Stimulated activated CD8-positive, alpha-beta memory T cell treated with anti-CD3 and anti-CD28 coated beads, Interleukin-4, amount 100 ng/mL, for 1 hour (primary cell): ENCODE measurements around the gene TUBAL3.
"Not testable (repeated sequence)": the region's sequence is repeated elsewhere in the genome, so short reads cannot be mapped to it uniquely, and the experiment has no call there.

Experiments
- DNase-seq, 2 donors: peaks; one replicate each; pipeline ENCODE4 v3.0.0-alpha.2; 2020; ENCODE audit warnings: low read depth in 2 of 2, low spot score in 1 of 2

The TUBAL3 gene

DNA sequence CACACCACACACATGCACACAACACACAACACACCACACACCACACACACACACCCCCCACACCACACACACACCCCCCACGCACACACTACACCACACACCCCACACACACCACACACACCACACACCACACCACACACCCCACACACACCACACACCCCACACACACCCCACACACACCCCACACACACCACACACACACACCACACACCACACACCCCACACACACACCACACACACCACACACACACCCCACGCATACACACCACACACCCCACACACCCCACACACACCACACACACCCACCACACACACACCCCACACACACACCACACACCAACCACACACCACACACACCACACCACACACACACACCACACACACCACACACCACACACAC lies 23.4 kb downstream of the TUBAL3 start:
- DNase-seq, result no peak

DNA sequence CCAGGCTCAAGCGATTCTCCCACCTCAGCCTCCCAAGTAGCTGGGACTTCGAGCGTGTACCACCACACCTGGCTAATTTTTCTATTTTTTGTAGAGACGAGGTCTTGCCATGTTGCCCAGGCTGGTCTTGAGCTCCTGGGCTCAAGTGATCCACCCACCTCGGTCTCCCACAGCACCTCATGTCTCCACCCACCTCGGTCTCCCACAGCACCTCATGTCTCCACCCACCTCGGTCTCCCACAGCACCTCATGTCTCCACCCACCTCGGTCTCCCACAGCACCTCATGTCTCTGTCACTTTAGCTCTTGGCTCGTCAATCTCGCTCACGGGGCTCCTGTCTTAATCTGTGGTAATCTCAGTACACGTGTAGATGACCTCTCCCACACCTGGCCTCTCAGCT lies 24.2 kb downstream of the TUBAL3 start:
- not testable (repeated sequence) for DNase-seq

DNA sequence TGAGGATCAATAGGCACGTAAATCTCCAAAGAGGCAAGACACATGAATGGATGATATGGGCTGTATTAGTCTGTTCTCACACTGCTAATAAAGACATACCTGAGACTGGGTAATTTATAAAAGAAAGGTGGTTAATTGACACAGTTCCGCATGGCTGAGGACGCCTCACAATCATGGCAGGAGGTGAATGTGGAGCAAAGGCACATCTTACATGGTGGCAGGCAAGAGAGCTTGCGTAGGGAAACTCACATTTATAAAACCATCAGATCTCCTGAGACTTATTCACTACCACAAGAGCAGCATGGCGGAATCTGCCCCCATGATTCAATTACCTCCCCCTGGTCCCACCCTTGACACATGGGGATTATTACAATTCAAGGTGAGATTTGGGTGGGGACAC lies 25.4 kb downstream of the TUBAL3 start:
- DNase-seq, result not testable (repeated sequence)

DNA sequence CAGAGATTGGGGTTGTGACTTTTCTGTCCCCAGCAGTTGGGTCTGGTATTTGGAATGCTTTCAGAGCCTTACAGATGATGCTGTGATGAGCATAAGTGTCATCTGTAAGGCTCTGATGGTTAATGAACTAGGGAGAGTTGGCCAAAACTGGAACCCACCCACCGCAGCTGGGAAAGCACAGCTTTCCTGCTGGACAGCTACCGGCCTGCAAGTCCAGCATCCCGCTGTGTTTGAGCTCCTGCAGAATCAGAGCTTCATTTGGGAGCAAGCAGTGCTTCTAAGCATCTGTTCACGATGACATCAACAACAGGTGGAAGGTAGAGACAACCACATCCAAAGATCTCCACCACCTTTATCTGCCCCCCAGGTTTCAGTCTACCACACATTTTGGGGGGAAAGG lies 28.2 kb downstream of the TUBAL3 start:
- DNase-seq, result no peak

DNA sequence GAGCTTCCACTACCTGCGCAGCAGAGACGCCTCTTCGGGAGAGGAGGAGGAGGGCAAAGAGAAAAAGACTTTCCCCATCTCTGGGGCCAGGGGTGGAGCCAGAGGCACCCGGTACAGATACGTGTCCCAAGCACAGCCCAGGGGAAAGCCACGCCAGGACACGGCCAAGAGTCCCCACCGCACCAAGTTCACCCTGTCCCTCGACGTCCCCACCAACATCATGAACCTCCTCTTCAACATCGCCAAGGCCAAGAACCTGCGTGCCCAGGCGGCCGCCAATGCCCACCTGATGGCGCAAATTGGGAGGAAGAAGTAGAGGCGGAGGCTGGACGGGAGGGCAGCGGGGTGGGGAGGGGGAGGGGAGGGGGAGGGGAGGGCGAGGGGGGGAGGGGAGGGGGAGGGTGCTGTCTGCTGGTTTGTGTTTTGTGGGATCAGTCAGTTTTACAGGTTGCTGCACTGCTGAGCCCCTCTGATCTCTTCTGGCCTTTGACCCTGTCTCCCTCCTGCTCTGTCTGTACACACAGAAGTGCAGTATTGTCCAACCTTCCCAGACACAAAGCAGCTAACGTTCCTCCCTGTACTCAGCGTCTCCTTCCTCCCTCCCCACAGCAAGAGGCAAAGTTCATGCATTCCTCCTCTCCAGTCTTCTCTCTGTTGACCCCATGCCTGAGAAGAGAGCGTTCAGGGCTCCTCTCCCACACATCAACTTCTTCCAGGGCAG lies 30.6 kb downstream of the TUBAL3 start:
- DNase-seq, result no peak

DNA sequence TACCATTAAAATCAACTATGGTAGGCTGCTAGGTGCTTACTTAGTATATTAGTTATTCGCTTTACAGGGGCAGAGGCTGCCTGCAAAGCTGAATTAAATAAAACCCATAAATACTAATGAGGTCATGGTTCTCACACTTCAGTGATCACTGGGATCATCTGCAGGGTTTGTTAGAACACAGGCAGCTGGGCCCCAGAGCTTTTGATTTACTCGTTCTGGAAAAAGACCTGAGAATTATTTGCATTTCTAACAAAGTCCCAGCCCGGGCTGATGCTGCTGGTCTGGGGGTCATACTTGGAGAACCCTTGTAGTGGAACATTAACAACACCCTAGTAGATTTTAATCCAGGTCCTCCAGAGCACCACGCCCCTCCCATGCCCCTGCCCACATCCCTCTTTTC lies 31.3 kb downstream of the TUBAL3 start:
- DNase-seq, result no peak

DNA sequence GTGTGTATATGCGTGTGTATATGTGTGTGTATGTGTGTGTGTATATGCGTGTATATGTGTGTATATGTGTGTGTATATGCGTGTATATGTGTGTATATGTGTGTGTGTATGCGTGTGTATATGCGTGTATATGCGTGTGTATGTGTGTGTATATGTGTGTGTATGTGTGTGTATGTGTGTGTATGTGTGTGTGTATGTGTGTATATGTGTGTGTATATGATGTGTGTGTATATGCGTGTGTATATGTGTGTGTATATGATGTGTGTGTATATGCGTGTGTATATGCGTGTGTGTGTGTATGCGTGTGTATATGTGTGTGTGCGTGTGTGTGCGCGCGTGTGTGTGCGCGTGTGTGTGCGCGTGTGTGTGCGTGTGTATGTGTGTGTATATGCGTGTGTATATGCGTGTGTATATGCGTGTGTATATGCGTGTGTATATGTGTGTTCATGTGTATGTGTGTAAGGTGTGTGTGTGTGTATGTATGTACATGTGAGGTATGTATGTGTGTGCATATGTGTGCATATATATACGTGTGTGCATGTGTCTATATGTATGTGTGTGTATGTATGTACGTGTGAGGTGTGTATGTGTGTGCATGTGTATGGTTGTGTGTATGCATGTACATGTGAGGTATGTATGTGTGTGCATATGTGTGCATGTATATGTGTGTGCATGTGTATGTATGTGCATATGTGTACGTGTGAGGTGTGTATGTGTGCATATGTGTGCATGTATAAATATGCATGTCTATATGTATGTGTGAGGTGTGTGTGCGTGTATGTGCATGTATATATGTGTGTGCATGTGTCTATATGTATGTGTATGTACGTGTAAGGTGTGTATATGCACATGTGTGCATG lies 33.9 kb downstream of the TUBAL3 start:
- no peak for DNase-seq

DNA sequence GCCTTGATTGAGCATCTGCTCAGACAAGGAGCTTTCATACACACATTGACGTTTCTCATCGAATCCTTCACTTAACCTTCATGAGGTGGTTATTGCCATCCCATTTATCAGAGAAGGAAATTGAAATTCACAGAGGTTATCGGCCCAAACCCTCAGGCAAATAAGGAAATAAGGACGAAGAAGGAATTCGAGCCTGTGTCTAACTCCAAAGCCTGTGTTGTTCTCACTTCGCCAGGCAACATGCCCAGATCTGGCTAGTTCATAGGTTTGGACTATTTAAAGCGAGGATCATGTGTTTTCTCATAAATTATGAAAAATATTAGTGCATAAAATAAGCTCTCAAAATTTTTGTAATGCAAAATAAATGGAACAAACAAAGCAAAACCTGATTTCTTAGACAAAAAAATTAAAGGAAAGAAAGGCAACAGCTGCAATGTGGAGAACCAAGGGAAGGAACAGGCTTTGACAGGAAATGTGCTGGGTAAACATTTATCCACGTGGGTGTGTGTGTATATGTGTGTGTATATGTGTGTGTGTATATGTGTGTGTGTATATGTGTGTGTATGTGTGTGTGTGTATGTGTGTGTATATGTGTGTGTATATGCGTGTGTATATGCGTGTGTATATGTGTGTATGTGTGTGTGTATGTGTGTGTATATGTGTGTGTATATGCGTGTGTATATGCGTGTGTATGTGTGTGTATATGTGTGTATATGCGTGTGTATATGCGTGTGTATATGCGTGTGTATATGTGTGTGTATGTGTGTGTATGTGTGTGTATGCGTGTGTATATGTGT lies 35.1 kb downstream of the TUBAL3 start:
- no peak for DNase-seq

DNA sequence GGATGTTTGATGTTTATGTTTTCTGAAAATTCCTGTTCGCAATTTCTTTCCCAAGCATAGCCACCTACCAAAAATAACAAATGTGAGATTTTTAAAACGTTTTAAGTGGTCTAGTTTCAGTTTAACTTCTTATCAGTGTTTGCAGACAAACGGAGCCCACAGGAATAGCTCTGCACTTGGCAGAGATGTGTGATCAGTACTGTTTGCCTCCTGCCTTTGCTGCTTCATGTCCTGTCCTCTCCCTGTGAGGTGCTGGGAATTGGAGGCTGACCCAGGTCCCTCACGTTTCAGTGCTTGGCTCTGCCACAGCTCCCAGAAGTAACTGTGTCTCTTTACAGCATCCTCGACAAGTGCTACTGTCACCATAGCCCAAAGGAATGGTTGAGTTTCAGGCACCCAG lies 38.7 kb downstream of the TUBAL3 start:
- no peak for DNase-seq

DNA sequence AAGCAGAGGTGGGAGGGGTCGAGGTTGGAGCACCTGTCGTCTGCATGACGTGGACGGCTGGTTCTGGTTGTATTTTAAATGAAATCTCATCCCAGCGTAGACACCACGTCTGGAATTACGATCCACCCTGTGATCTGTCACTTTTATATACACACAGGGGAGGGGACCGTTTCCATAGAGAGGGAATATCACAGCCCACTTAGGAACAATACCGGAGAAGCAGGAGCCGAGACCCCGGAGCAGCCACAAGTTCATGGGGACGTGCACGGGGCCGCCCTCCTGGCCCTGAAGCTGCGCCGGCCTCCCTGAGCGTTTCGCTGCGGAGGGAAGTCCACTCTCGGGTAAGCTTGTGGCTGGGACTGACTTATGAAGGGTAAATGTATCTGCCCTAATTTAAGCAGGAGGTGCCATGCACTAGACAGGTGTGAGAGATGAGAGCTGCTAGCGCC lies 39.7 kb downstream of the TUBAL3 start, which contains the start of gene UCN3:
UCN3 (plus strand) TSS at position 77 of the 449 bp plus-strand sequence. CDS start 8,755 bp downstream, outside the sequence.
- no peak for DNase-seq

DNA sequence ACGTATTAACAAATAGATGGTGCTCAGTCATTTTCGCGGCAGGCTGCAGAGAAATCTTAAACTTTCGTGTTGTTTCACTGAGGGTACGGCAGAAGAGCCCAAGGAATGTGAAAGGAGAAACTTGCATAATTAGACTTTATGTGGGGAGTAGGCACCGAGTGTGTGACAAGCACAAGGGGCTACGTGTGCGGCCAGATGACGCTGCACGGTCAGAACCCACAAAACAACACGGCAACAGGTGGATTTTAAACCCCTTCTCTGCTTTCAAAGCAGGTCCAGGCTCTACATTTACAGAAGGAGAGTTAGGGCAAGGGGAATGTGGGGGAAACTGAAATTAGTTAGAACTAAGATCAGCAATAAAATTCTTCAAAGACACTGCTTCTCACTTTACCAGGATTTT lies 40.3 kb downstream of the TUBAL3 start:
- DNase-seq, result no peak

DNA sequence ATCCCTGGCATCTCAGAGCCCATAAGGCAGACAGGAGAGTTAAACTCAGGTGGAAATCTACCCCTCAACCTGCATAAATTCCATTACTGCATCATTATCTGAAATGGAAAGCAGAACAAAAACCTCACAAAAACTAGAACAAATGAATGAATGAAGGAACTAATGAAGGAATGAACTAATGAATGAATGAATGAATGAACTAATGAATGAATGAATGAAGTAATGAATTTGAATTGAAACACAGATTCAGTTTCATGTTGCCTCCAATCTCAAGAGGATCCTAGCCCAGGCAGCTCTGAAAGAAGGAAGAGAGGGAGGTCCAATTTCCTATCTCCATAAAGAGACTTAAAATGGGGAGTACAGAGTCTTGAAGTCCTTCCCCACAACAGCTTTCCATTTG lies 41.8 kb downstream of the TUBAL3 start:
- DNase-seq, result no peak

DNA sequence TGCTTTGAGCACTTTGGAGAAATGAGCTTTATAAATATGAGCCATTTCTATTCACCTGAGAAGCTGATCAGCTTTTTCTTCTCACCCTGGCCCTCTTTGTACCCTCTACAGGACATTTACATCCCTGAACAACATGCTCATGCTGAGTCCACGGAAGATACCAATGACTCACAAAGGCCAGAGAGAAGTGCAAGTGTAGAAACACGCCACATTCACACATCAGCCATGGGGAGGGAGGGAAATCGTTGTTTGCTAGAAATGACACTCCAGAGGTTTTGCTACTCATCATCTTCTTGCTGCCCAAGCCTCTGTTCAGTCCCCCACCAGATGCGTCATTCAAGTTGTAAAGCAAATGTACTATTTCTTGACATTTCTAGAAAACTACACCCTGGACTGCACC lies 42.7 kb downstream of the TUBAL3 start:
- DNase-seq, result no peak

DNA sequence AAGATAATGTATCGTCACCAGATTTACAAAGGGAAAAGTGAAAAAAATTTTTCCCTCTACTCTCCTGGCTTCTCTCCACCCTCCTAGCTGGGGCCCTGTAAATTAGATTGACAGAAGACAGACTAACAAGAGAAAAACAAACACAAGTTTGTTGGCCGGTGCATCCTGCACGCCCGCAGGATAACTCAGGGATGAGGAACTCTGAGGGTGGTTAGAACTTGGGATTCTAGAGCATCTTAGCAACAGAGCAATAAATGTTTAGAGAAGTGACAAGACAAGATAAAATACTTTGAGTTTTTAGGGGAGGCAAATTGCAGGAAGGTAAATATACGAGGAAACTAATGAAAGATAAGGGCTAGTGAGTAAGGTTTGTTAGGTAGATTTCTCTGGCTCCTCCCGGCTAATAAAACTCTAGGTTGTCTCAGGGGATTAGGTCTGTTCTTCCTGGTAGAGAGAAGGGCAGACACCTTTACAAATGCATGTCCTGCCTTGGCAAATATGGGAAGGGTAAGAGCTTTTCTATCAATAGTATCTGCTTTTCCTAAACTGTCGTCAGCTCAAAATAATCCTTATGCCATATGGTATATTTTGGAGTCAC lies 44.2 kb downstream of the TUBAL3 start:
- DNase-seq, result no peak

DNA sequence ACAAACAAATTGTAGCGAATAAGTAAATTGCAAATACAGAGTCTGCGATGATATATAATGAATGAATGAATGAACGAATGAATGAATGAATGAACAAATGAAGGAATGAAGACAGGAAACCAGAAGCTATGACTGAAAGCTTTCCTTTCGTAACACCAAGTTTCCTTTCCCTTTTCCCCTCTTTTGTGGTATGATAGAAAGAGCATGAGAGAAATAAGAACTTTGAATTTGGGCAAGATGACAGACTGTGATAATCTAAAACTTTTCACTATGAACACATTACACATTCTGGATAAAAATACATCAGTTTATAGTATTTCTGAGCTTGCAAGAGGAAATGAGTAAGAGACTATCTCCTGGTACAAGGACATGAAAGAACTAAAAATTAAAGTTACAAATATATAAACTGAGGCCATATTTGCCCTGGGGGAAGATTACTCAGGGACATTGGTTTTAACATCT lies 48.3 kb downstream of the TUBAL3 start:
- no peak for DNase-seq

DNA sequence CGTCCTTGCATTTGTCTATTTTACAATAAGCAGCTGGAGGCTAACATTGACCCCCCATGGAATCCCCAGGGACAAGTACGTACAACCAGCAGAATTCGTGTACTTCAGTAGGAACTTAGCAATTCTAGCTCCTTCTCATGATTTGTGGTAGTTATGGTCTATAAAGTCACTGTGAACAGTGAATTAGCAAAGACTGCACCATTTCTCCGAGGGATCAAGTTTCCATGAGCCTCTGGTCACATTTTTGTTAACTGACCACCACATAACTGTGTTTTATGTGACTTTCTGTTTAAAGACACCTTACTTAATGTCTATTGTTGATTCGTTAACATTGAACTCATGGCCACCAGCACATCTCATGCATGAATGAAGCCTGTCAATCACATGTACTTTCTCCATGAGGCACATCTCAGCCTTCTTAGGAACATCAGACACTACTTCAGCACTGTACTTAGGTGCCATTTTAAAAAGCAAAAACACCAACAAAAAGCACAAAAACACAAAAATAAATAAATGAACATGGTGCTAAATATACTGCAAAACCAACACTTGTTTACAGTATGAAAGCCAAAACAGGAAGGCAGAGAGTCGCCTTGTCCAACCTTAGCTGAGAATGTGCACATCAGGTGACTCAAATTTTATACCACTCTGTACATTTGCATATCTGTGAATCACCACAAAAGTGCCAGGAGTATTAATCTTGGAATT lies 48.9 kb downstream of the TUBAL3 start:
- no peak for DNase-seq

DNA sequence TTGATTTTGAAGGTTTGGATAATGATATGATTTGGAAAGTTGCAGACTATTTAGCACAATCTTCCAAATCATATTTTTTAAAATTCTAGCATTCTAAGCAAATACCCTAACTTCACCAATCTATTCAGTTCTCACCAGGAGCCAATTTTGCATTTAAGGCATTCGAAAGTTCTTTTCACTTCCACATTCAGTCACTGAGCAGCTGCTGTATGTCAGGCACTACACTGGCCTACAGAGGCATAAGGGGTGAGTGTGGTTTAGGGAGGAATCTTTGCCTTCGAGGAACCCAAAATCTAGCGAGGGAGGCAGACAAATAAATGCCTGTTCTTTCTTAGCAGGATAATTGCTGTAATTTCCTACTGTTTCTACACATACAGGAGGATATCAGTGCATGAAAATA lies 50.6 kb downstream of the TUBAL3 start:
- no peak for DNase-seq

DNA sequence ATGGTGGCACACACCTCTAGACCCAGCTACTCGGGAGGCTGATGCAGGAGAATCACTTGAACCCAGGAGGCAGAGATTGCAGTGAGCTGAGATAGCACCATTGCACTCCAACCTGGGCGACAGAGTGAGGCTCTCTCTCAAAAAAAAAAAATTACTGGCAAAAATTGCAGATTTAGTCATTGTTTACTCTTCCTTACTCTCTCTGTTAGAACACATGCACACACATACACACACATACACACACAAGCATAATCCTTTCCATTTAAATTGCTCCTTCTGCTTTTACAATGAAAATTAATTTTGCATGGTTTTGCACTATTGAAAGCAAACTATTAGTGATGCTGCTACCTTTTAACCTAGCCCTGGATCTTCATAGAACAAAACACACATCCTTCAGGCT lies 55.3 kb downstream of the TUBAL3 start:
- DNase-seq, result no peak

DNA sequence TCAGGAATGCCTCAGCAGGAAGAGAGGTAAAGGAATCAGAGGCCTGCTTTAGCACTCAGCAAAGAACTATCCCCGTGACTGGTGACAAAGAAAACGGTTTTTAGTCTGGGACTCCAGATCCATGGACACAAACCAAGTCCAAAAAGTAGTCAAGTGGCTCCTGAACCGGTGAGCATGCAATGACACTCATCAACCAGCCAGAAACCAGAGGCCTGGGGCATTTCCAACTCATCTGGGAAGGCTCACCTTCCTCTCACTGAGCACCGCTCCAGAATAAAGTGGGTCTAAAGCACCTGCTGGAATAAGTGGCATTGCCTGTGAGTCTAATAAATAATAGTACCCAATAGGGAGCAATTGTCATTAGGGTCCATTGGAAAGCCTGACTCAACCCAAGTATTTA lies 57.7 kb downstream of the TUBAL3 start:
- DNase-seq, result no peak

DNA sequence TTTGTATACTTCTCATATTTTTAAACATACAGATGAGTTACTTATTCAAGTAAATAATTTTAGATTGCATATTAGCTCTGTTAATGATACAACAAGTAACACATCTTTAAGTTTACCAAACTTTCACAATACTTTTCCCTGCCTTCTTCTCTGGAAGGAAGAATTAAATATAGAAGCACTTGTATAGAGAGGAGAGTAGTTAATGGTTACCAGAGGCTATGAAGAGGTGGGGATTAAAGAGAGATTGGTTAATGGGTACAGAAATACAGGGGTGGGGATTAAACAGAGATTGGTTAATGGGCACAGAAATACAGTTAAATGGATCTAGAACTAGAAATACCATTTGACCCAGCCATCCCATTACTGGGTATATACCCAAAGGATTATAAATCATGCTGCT lies 59.9 kb downstream of the TUBAL3 start:
- DNase-seq, result no peak
